GM23248 (cell line): ENCODE data around the gene BCAR3.

ENCODE experiments used
- EZH2 ChIP-seq: fragments of 200-600 bp; sonication (generic); IDR thresholded peaks from 2 replicates; pipeline ENCODE4 v1.6.1; 2018; ENCODE audit warnings: antibody characterized with exemption, mild to moderate bottlenecking; ENCODE audit not compliant: insufficient read depth, poor library complexity, severe bottlenecking
- EZH2phosphoT487 ChIP-seq: fragments of 200-600 bp; sonication (generic); IDR thresholded peaks from 2 replicates; pipeline ENCODE4 v1.6.1; 2018; ENCODE audit warnings: antibody characterized with exemption, moderate library complexity, mild to moderate bottlenecking, low read depth; ENCODE audit not compliant: insufficient read depth

- no peak for TF ChIP-seq EZH2
- no peak for TF ChIP-seq EZH2phosphoT487
Measured at GRCh38 chr1:93666613-93667384, 14.8 kb downstream of the BCAR3 start.
